Activated T-cell treated with anti-CD3 and anti-CD28 coated beads for 4 hours (primary cell): ENCODE results near the gene SLC22A14.
"Not testable (repeated sequence)": the region's sequence is repeated elsewhere in the genome, so short reads cannot be mapped to it uniquely, and the experiment has no call there.

Experiments
- DNase-seq: peaks from one replicate; pipeline ENCODE4 v3.0.0-alpha.2; 2020

Gene SLC22A14

GRCh38 chr3:38271553-38271952 is 10.5 kb upstream of the SLC22A14 start:
- DNase-seq: no peak

- no peak for DNase-seq
Observed at GRCh38 chr3:38274864-38275649, 7.0 kb upstream of the SLC22A14 start.

- DNase-seq: no peak
Observed at GRCh38 chr3:38275658-38276057, 6.4 kb upstream of the SLC22A14 start.

- DNase-seq: no peak
Observed at GRCh38 chr3:38276081-38276916, 5.8 kb upstream of the SLC22A14 start.

- no peak for DNase-seq
Observed at GRCh38 chr3:38276917-38277630, 5.0 kb upstream of the SLC22A14 start.

GRCh38 chr3:38278841-38279240 is 3.3 kb upstream of the SLC22A14 start:
- no peak for DNase-seq

- no peak for DNase-seq
Observed at GRCh38 chr3:38283810-38284755, 2.0 kb downstream of the SLC22A14 start.

- no peak for DNase-seq
Observed at GRCh38 chr3:38284756-38285150, 2.7 kb downstream of the SLC22A14 start.

GRCh38 chr3:38289286-38290217 is 7.5 kb downstream of the SLC22A14 start:
- not testable (repeated sequence) for DNase-seq

GRCh38 chr3:38297053-38297452 is 15.0 kb downstream of the SLC22A14 start:
- DNase-seq: not testable (repeated sequence)

- DNase-seq: no peak
Observed at GRCh38 chr3:38297537-38297936, 15.4 kb downstream of the SLC22A14 start.

GRCh38 chr3:38297947-38298711 is 16.0 kb downstream of the SLC22A14 start:
- no peak for DNase-seq

- no peak for DNase-seq
Observed at GRCh38 chr3:38306941-38307340, 24.8 kb downstream of the SLC22A14 start.

- no peak for DNase-seq
Observed at GRCh38 chr3:38307599-38307998, 25.5 kb downstream of the SLC22A14 start.

- DNase-seq: no peak
Observed at GRCh38 chr3:38308456-38308855, 26.4 kb downstream of the SLC22A14 start.

GRCh38 chr3:38311476-38311875 is 29.4 kb downstream of the SLC22A14 start:
- no peak for DNase-seq

GRCh38 chr3:38311941-38312340 is 29.8 kb downstream of the SLC22A14 start:
- no peak for DNase-seq

- no peak for DNase-seq
Observed at GRCh38 chr3:38312356-38312755, 30.3 kb downstream of the SLC22A14 start.

GRCh38 chr3:38313263-38313662 is 31.2 kb downstream of the SLC22A14 start:
- DNase-seq: no peak

- no peak for DNase-seq
Observed at GRCh38 chr3:38313695-38314094, 31.6 kb downstream of the SLC22A14 start.
